LNCAP (cell line): ENCODE measurements around the gene ARL15.

Source experiments
- CTCF ChIP-seq: fragments of 450-650 bp; IDR thresholded peaks from 2 replicates; pipeline ENCODE4 v1.5.1; 2017; ENCODE audit warnings: mild to moderate bottlenecking

Gene ARL15

GRCh38 chr5:54108136-54108535 is 202.2 kb downstream of the ARL15 start:
- TF ChIP-seq CTCF: no peak

DNA sequence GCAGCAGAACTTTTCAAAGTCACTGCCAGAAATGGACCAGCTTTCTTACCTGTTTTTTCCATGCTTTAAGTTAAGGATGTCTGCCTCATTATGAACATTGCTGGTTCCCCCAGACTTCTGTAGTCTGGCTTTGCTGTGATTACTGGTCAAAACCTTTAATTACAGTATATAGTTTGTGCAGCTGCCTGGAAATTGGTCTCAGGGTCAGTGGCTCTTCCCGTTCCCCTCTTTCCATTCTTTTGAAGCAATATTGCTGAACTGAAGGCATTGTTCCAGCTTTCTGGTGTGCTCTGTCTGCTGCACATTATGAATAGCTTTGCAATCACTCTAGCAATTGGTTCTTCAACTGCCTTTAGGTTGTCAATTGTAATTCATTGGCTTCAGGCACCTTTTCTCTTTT is 206.5 kb downstream of the ARL15 start:
- no peak for TF ChIP-seq CTCF

DNA sequence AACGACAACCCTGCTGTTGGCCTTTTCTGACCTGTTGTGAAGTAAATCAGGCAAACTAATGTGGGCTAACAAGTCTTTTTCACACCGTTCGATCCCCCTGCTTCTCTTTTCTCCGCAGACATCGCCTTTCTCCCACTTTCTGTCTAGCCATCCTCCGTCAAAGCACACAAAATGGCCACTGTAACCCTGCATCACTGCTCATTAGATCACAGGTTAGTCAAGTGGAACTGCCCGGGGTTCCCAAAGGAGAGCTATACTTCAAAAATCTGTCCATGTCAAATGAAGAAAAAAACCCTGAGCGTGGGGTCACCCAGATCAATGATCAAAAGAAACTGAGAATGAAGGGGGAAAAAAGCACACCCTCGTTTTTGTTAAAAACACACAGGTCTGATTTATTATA is 212.1 kb downstream of the ARL15 start:
- no peak for TF ChIP-seq CTCF

GRCh38 chr5:54095969-54096368 is 214.4 kb downstream of the ARL15 start:
- no peak for TF ChIP-seq CTCF

- no peak for TF ChIP-seq CTCF
Measured at GRCh38 chr5:54094706-54095105, 215.7 kb downstream of the ARL15 start.

- TF ChIP-seq CTCF: no peak
Measured at GRCh38 chr5:54093861-54094260, 216.5 kb downstream of the ARL15 start.

- no peak for TF ChIP-seq CTCF
Measured at GRCh38 chr5:54093081-54093492, 217.3 kb downstream of the ARL15 start.

DNA sequence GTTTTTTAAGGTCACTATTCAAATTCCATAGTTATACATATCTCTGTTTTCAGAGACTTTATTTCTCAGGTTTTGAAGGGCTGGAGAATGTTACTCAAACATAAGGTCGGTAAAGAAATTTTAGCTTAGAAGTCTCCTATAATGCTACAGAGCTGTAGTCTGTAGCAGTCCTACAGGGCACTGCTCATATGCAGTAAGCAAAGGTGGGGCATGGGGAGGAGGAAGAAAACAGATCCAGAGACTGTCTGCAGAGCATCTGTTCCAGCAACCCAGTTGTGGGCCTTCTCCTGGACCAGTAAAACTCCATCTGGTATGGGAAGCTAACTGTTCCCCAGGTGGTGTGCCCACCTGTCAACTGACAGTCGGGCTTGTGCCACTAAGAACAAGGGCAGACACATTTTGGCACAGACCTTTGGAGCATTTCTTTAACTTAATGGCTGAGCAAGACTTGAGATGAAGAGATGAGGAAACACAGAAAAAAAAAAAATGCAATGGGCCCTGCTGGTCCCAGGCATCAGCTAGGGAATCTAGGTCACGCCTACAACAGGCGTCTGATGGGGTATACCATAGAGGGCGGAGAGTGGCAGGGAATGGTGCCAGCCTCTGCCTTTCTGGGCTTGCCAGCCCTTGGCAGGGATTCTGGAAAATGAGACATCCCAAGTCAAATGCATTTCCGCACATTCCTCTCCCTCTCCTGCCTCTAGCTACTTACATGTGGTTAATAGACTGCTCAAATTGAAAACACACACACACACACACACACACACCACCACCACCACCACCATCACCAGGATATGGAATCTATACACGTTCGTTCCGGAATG is 218.9 kb downstream of the ARL15 start:
- TF ChIP-seq CTCF: no peak
